ENCODE data around the gene GDA. TPM values are rescaled to one million over a fixed set of nuclear protein-coding genes. Genes with fewer than 3 reads are reported as not detected.

The GDA gene
- total and polyA plus RNA-seq, 2 of the 8 experiments (the other 6 are each of a cell fraction or from before 2014, with no cell fraction given), result 0.35 to 3.0 TPM

DNA sequence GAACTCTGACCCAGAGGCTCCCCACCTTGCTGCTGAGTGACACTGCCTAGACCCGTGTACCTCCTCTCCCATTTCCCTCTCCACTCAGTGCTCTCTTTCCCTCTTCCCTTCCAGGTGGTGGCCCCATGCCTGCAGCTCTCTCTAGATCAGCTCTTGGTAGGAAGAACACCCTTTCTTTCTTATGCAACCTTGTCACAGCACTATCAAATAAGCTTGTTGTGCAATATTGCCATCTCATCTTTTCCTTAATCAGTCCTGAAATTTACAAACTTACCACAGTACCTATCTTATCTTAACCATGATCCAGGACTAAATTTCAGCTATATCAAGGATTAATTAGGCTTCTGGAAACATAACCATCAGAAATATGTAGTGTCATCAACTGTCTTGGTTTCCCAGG is 127.2 kb downstream of the GDA start:
- FAIRE-seq, result no peak
- Histone ChIP-seq H3K27me3 (replicated peaks in 1 of 4; ENCODE audit: control insufficient read depth in 3 of 4, extremely low read depth in 1 of 4, insufficient read depth in 3 of 4, low read length in 3 of 4) (no peaks in the 10 kb centered on the region), H3K14ac (ENCODE audit: insufficient read length) (no peak overlapping the region), H3K27ac (ENCODE audit: low read depth, low read length) (no peak overlapping the region), H3K79me1 (ENCODE audit: low read depth, low read length) (no peaks in the 10 kb centered on the region), H2AFZ (ENCODE audit: low read length) (no peak overlapping the region), H2BK12ac (ENCODE audit: low read depth, low read length) (no peak overlapping the region), H3K79me2 (ENCODE audit: control insufficient read depth in 1 of 2, insufficient read depth in 2 of 2, low read length in 2 of 2) (no peaks in the 10 kb centered on the region), H3K4me1 (replicated peaks in 1 of 4; ENCODE audit: control insufficient read depth in 3 of 4, insufficient read depth in 4 of 4, low read length in 3 of 4) (no peaks in the 10 kb centered on the region), H2AK5ac (ENCODE audit: low read depth, low read length) (no peak overlapping the region), H3K9me3 (ENCODE audit: insufficient read depth in 2 of 2, low read depth in 1 of 2, low read length in 1 of 2) (no peaks in the 10 kb centered on the region), H4K91ac (replicated peaks; ENCODE audit: insufficient read length, low read length) (no peak overlapping the region), H3K23me2 (ENCODE audit: low read depth, low read length) (no peaks in the 10 kb centered on the region), H3K4me3 (ENCODE audit: extremely low read depth in 1 of 4, insufficient read depth in 2 of 4, low read depth in 3 of 4, low read length in 4 of 4) (no peak overlapping the region), H4K5ac (ENCODE audit: insufficient read length, low read depth, low read length) (no peak overlapping the region), H3K4ac (replicated peaks; ENCODE audit: insufficient read length, low read depth, low read length) (no peak overlapping the region), H3K4me2 (ENCODE audit: insufficient read depth in 1 of 2, low read depth in 2 of 2, low read length in 2 of 2) (no peak overlapping the region), H4K8ac (ENCODE audit: extremely low read depth, insufficient read depth, low read length) (no peak overlapping the region), H3K18ac (ENCODE audit: extremely low read depth, low read length) (no peak overlapping the region), H2BK5ac (ENCODE audit: low read depth, low read length) (no peak overlapping the region), H4K20me1 (replicated peaks in 1 of 2; ENCODE audit: control insufficient read depth in 1 of 2, insufficient read depth in 2 of 2, low read length in 2 of 2) (no peaks in the 10 kb centered on the region), H3K36me3 (ENCODE audit: control insufficient read depth in 2 of 4, insufficient read depth in 4 of 4, low read length in 3 of 4) (no peaks in the 10 kb centered on the region), H2BK15ac (ENCODE audit: low read length) (no peak overlapping the region), H2BK20ac (ENCODE audit: low read length) (no peak overlapping the region), H3K9ac (replicated peaks in 1 of 4; ENCODE audit: extremely low read depth in 1 of 4, low read depth in 3 of 4, low read length in 3 of 4) (no peak overlapping the region), H3K23ac (ENCODE audit: insufficient read length) (no peak overlapping the region), H2BK120ac (replicated peaks; ENCODE audit: low read depth, low read length) (no peak overlapping the region), H3K56ac (replicated peaks; ENCODE audit: insufficient read length, low read depth, low read length) (no peak overlapping the region)
- CTCF ChIA-PET (ENCODE audit: partially characterized antibody), result interaction anchor here (0.9 to 7.8 kb wide), 5 partner anchors 10 to 546 kb away, joined by 4 to 67 read pairs (median 5); no protein-coding TSS in a partner anchor
- POLR2A ChIA-PET (ENCODE audit: partially characterized antibody), result no interaction called here
- WGBS, 2 experiments (ENCODE audit: extremely low coverage in 1 of 2, insufficient coverage in 1 of 2, insufficient read length in 1 of 2, insufficient replicate concordance in 2 of 2, low coverage in 1 of 2, low lambda C conversion rate in 2 of 2, missing lambda C conversion rate in 1 of 2), result 100% methylated on average over 1 of the region's 1 CpG; no CpG with 5 or more reads in 1 of the 2 experiments
- no peak for DNase-seq (ENCODE audit: low read depth in 1 of 2, low spot score in 2 of 2)
- no peak for TF ChIP-seq BACH1 (IDR thresholded peaks at IDR 0.05; ENCODE audit: low read length)
- TF ChIP-seq JUN (IDR thresholded peaks at IDR 0.05; ENCODE audit: low read depth, low read length), result no peak
- no peak for TF ChIP-seq CHD1 (IDR thresholded peaks at IDR 0.05; ENCODE audit: low read depth, low read length)
- no peak for TF ChIP-seq HDAC2 (IDR thresholded peaks at IDR 0.05; ENCODE audit: borderline replicate concordance in 1 of 2, low read depth in 2 of 2, low read length in 2 of 2)
- TF ChIP-seq, protein P1, sequence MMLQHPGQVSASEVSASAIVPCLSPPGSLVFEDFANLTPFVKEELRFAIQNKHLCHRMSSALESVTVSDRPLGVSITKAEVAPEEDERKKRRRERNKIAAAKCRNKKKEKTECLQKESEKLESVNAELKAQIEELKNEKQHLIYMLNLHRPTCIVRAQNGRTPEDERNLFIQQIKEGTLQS (IDR thresholded peaks at IDR 0.05; ENCODE audit: insufficient read depth, low read depth, low read length), result no peak
- TF ChIP-seq SP4 (IDR thresholded peaks at IDR 0.05; ENCODE audit: low read length), result no peak
- no peak for TF ChIP-seq KDM4A (IDR thresholded peaks at IDR 0.05; ENCODE audit: low read depth, low read length, severe bottlenecking)
- TF ChIP-seq CBX8 (IDR thresholded peaks at IDR 0.05; ENCODE audit: borderline replicate concordance, low read depth, low read length), result no peak
- no peak for TF ChIP-seq GTF2F1 (IDR thresholded peaks at IDR 0.05; ENCODE audit: borderline replicate concordance, low read depth, low read length)
- no peak for TF ChIP-seq EGR1 (IDR thresholded peaks at IDR 0.05; ENCODE audit: borderline replicate concordance, low read depth, low read length)
- TF ChIP-seq POLR2A (IDR thresholded peaks at IDR 0.05; ENCODE audit: control extremely low read depth in 1 of 2, low read depth in 2 of 2, low read length in 2 of 2), result no peak
- no peak for TF ChIP-seq CEBPB (IDR thresholded peaks at IDR 0.05; ENCODE audit: low read depth, low read length)
